ENCODE data around the gene ALK. TPM values are rescaled to one million over a fixed set of nuclear protein-coding genes. Genes with fewer than 3 reads are reported as not detected.

ALK gene
- total RNA-seq, 1 donor = under 0.01 TPM

DNA sequence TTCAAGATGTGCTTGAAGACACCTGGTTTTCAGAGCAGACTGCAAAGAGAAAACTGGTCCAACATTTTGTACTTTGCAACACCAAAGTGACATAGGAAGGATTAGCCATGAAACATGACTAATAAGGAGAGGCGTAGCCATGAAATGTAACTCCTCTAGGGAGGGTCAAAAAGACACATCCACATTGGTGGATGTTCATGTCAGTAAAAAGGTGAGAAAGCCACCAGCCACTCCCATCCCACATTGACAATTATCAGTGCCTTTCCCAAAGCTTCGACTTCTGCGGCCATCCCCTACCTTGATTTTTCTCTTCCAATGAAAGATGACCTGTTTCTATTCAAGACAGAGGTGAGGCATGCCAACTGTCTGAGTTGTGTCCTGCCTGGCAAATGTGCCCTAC lies 223.2 kb downstream of the ALK start:
- Histone ChIP-seq H3K27me3 (ENCODE audit: insufficient read depth, low read length) (no peaks in the 10 kb centered on the region), H3K36me3 (ENCODE audit: insufficient read depth, low read length) (no peaks in the 10 kb centered on the region), H2AFZ (ENCODE audit: low read length) (no peak overlapping the region), H3K4me3 (ENCODE audit: insufficient read depth, low read length) (no peak overlapping the region), H3K9me3 (ENCODE audit: low read depth, low read length) (no peaks in the 10 kb centered on the region), H3K4me2 (ENCODE audit: insufficient read depth, low read length) (no peak overlapping the region), H3K27ac (ENCODE audit: low read depth, low read length) (no peak overlapping the region), H3K79me2 (ENCODE audit: insufficient read depth, low read length) (no peaks in the 10 kb centered on the region), H3K4me1 (ENCODE audit: insufficient read depth, low read length) (peaks cover 4% of the 10 kb centered on the region), H4K20me1 (ENCODE audit: insufficient read depth, low read length) (no peaks in the 10 kb centered on the region)
- TF ChIP-seq, protein P1, sequence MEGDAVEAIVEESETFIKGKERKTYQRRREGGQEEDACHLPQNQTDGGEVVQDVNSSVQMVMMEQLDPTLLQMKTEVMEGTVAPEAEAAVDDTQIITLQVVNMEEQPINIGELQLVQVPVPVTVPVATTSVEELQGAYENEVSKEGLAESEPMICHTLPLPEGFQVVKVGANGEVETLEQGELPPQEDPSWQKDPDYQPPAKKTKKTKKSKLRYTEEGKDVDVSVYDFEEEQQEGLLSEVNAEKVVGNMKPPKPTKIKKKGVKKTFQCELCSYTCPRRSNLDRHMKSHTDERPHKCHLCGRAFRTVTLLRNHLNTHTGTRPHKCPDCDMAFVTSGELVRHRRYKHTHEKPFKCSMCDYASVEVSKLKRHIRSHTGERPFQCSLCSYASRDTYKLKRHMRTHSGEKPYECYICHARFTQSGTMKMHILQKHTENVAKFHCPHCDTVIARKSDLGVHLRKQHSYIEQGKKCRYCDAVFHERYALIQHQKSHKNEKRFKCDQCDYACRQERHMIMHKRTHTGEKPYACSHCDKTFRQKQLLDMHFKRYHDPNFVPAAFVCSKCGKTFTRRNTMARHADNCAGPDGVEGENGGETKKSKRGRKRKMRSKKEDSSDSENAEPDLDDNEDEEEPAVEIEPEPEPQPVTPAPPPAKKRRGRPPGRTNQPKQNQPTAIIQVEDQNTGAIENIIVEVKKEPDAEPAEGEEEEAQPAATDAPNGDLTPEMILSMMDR (IDR thresholded peaks at IDR 0.05; ENCODE audit: extremely low read depth, low read depth, low read length) = no peak
- DNase-seq (ENCODE audit: insufficient read length, low spot score, missing footprints) = no peak

DNA sequence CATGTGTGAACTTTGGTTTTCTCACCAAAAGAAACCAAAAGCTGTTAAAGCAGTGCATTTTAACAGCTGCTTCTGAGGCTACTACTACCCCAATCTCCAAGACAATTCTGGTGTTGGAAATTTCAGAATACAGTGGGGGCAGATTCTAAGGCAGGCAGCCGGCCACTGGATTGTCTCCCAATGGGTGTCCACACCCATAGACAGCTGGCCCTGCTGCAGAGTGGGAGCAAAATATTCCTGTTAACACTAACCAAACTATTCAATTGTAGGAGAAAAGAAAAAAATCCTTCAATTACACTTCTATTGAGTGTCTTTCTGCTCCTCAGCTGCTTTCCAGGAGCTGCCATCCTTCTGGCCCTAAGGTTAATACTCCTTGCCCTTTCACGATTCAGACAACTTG lies 223.7 kb downstream of the ALK start:
- Histone ChIP-seq H3K9me3 (ENCODE audit: low read depth, low read length) (no peaks in the 10 kb centered on the region), H3K27me3 (ENCODE audit: insufficient read depth, low read length) (no peaks in the 10 kb centered on the region), H3K27ac (ENCODE audit: low read depth, low read length) (no peak overlapping the region), H2AFZ (ENCODE audit: low read length) (no peak overlapping the region), H3K4me1 (ENCODE audit: insufficient read depth, low read length) (peaks cover 4% of the 10 kb centered on the region), H3K4me2 (ENCODE audit: insufficient read depth, low read length) (no peak overlapping the region), H4K20me1 (ENCODE audit: insufficient read depth, low read length) (no peaks in the 10 kb centered on the region), H3K79me2 (ENCODE audit: insufficient read depth, low read length) (no peaks in the 10 kb centered on the region), H3K4me3 (ENCODE audit: insufficient read depth, low read length) (no peak overlapping the region), H3K36me3 (ENCODE audit: insufficient read depth, low read length) (no peaks in the 10 kb centered on the region)
- TF ChIP-seq, protein P1 (IDR thresholded peaks at IDR 0.05; ENCODE audit: extremely low read depth, low read depth, low read length) = no peak
- DNase-seq (ENCODE audit: insufficient read length, low spot score, missing footprints) = no peak

- Histone ChIP-seq H3K27me3 (ENCODE audit: insufficient read depth, low read length) (no peaks in the 10 kb centered on the region), H3K4me1 (ENCODE audit: insufficient read depth, low read length) (peaks cover 4% of the 10 kb centered on the region), H3K79me2 (ENCODE audit: insufficient read depth, low read length) (no peaks in the 10 kb centered on the region), H3K36me3 (ENCODE audit: insufficient read depth, low read length) (no peaks in the 10 kb centered on the region), H2AFZ (ENCODE audit: low read length) (no peak overlapping the region), H3K4me2 (ENCODE audit: insufficient read depth, low read length) (no peak overlapping the region), H3K27ac (ENCODE audit: low read depth, low read length) (no peak overlapping the region), H4K20me1 (ENCODE audit: insufficient read depth, low read length) (no peaks in the 10 kb centered on the region), H3K9me3 (ENCODE audit: low read depth, low read length) (no peaks in the 10 kb centered on the region), H3K4me3 (ENCODE audit: insufficient read depth, low read length) (no peak overlapping the region)
- TF ChIP-seq, protein P1 (IDR thresholded peaks at IDR 0.05; ENCODE audit: extremely low read depth, low read depth, low read length) = no peak
- DNase-seq (ENCODE audit: insufficient read length, low spot score, missing footprints) = no peak
These were observed 224.2 kb downstream of the ALK start for GRCh38 chr2:29697181-29697580.

DNA sequence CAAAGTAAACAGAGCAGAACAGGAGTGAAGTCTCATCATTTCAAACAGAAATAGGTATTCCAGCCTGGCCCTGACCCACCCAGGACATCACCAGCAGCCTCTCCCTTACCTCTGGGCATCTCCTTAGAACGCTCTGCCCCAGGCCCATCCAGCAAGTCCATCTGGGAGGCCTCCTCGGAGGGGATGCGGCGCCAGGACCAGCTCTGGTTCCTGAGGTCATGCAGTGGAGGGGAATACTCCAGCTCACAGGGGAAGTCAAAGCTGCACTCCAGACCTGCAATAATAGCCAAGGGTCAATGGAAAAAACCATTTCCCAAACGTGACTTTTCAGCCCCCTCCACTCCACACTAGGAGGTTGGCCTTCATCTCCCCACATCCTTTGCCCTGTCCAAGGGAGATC lies 226.6 kb downstream of the ALK start:
- H3K9me3 ChIP-seq (ENCODE audit: low read depth, low read length) = no peaks in the 10 kb centered on the region

More for the DNA sequence above, 226.6 kb downstream of the ALK start:
- TF ChIP-seq, protein P1 (IDR thresholded peaks at IDR 0.05; ENCODE audit: extremely low read depth, low read depth, low read length) = no peak
- Histone ChIP-seq H3K4me2 (ENCODE audit: insufficient read depth, low read length) (no peak overlapping the region), H3K79me2 (ENCODE audit: insufficient read depth, low read length) (no peaks in the 10 kb centered on the region), H3K36me3 (ENCODE audit: insufficient read depth, low read length) (no peaks in the 10 kb centered on the region), H3K27me3 (ENCODE audit: insufficient read depth, low read length) (peaks cover 4% of the 10 kb centered on the region), H4K20me1 (ENCODE audit: insufficient read depth, low read length) (no peaks in the 10 kb centered on the region), H2AFZ (ENCODE audit: low read length) (no peak overlapping the region), H3K4me3 (ENCODE audit: insufficient read depth, low read length) (no peak overlapping the region), H3K4me1 (ENCODE audit: insufficient read depth, low read length) (no peaks in the 10 kb centered on the region), H3K27ac (ENCODE audit: low read depth, low read length) (no peak overlapping the region)
- no peak for DNase-seq (ENCODE audit: insufficient read length, low spot score, missing footprints)

Data from osteoblast (primary cell).